ENCODE measurements around the gene GALNT12. TPM values are rescaled to one million over a fixed set of nuclear protein-coding genes. Genes with fewer than 3 reads are reported as not detected.

The GALNT12 gene
- total RNA-seq, 4 donors from 2014 or later = 18.9 to 58.6 (median 36.5) TPM

DNA sequence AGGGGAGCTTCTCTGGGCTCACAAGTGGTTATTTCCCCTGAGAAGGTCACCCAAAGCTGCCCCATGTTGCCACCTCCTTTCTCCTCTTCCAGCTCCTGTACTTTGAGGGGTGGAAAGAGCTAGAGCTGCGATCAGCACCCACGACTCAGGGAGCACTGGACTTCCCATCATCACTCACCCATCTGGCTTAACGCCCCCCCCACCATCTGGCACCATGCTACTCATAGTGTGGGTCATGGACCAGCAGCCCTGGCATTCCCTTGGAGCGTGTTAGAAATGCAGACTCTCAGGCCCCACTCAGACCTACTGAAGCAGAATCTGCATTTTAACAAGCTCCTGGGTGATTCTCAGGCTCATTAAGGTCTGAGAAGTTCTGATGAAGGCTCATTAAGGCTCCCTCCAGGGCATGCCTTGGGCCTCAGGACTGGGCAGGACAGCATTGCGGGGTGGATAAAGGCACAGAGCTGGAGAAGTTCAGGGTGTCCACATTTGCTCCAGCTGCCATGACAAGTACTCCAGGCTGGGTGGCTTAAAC, 67.3 kb downstream of the GALNT12 start:
- 82 to 94% methylated on average over 5 of the region's 5 CpGs for WGBS, 2 donors
- DNase-seq = no peak
- no peaks in the 10 kb centered on the region for H3K36me3 ChIP-seq
- H3K4me1 ChIP-seq = peaks cover 0 to 11% of the 10 kb centered on the region in 2 donors
- no peak overlapping the region for H3K4me3 ChIP-seq (replicated peaks in 1 of 3)
- no peak overlapping the region for H3K27ac ChIP-seq
- no peaks in the 10 kb centered on the region for H3K27me3 ChIP-seq
- no peak for TF ChIP-seq POLR2A (IDR thresholded peaks at IDR 0.05)
- TF ChIP-seq, protein P1, sequence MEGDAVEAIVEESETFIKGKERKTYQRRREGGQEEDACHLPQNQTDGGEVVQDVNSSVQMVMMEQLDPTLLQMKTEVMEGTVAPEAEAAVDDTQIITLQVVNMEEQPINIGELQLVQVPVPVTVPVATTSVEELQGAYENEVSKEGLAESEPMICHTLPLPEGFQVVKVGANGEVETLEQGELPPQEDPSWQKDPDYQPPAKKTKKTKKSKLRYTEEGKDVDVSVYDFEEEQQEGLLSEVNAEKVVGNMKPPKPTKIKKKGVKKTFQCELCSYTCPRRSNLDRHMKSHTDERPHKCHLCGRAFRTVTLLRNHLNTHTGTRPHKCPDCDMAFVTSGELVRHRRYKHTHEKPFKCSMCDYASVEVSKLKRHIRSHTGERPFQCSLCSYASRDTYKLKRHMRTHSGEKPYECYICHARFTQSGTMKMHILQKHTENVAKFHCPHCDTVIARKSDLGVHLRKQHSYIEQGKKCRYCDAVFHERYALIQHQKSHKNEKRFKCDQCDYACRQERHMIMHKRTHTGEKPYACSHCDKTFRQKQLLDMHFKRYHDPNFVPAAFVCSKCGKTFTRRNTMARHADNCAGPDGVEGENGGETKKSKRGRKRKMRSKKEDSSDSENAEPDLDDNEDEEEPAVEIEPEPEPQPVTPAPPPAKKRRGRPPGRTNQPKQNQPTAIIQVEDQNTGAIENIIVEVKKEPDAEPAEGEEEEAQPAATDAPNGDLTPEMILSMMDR (IDR thresholded peaks at IDR 0.05) = no peak
- H3K9me3 ChIP-seq = no peaks in the 10 kb centered on the region
- intact Hi-C loops (cut with DNase I) = no loop called here

DNA sequence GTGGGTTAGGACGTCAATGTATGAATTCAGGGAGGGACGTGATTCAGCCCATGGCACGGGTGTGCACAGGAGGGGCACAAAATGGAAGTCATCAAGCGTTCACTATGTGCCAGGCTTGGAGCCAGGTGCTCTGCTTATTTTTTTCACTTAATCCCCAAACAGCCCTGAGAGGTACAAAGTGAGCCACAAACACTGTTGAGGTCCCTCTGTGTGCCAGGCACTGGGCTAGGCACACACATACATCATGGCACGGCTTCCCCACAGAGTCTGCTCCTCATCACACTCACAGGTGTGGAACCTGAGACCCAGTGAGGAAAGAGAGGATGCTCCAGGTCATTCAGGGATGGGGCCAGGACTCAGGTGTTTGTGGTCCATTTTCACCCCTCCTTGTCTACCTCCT, 68.1 kb downstream of the GALNT12 start:
- intact Hi-C loops (cut with DNase I) = no loop called here

DNA sequence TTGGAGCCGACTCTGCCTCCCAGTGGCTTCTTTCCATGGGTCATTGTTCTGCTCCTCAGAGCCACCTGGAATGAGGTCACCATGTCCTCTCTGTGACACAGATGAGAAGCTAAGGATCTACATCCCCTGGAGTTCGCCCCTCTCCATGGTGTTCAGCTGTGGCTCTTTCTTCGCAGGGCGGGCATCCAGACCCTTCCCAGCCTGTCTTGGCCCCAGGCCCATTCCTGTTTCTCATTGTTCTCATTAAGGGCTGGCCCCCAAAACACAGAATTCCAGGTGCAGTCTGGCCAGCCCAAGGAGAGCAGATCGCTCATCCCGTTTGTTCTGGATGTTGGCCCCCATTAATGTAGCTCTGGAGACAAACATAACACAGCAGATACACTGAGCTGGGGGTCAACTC, 69.8 kb downstream of the GALNT12 start:
- 92% methylated on average over 6 of the region's 6 CpGs for WGBS, 2 donors

More for the DNA sequence above, 68.1 kb downstream of the GALNT12 start:
- TF ChIP-seq, protein P1 (IDR thresholded peaks at IDR 0.05) = no peak
- TF ChIP-seq POLR2A (IDR thresholded peaks at IDR 0.05) = no peak
- Histone ChIP-seq H3K4me1 (peaks cover 0 to 3% of the 10 kb centered on the region in 2 donors), H3K9me3 (no peaks in the 10 kb centered on the region), H3K27me3 (no peaks in the 10 kb centered on the region), H3K36me3 (no peaks in the 10 kb centered on the region), H3K27ac (no peak overlapping the region), H3K4me3 (replicated peaks in 1 of 3) (no peak overlapping the region)
- WGBS, 2 donors = 88 to 98% methylated on average over 4 to 5 of the region's 5 CpGs
- no peak for DNase-seq

DNA sequence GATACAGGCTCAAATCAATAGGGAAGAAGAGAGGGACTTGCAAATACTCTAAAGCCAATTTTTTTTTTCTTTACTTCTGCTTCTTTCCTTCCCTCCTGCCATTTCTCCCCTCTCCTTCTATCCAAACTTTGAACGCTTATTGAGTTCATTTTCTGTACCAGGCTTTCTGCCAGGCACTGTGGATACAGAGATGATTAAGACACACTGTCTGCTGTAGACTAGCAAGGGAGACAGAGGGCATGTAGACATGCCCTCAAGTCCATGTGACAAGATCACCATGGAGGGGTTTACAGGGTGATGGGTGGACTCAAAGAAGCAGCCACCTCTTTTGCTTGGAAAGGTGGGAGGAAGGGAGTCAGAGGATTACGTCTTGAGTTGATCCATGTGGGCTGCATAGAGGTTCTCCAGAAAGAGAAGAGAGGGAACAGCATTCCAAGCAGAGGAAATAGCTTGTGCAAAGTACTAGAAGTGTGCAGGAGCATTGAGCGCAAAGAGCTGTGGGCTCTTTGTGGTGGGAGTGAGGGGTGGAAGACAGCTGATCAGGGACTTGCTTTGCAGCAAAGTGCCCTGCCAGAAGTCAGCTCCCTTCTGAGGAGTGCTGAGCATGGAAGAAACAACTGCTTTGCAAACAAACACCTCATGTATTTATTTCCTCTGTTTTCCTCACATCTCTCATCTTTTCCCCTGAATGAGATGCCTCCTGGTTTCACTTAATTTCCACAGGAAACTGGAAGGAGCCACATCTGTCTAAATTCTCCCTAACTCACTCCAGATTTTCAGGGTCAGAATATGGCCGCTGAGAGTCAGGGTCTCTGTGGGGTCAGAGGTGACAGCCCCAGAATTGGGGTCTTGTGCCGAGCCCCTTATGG, 71.9 kb downstream of the GALNT12 start:
- Histone ChIP-seq H3K36me3 (no peaks in the 10 kb centered on the region), H3K4me1 (no peaks in the 10 kb centered on the region), H3K9me3 (no peaks in the 10 kb centered on the region), H3K4me3 (replicated peaks in 1 of 3) (no peak overlapping the region), H3K27ac (no peak overlapping the region), H3K27me3 (no peaks in the 10 kb centered on the region)
- intact Hi-C loops (cut with DNase I) = no loop called here
- no peak for TF ChIP-seq POLR2A (IDR thresholded peaks at IDR 0.05)
- TF ChIP-seq, protein P1 (IDR thresholded peaks at IDR 0.05) = no peak
- WGBS, 2 donors = 72 to 81% methylated on average over 5 of the region's 5 CpGs
- no peak for DNase-seq

More for the DNA sequence above, 69.8 kb downstream of the GALNT12 start:
- no peaks in the 10 kb centered on the region for H3K27me3 ChIP-seq
- DNase-seq = no peak
- H3K27ac ChIP-seq = no peak overlapping the region
- H3K4me3 ChIP-seq (replicated peaks in 1 of 3) = no peak overlapping the region
- peaks cover 0 to 3% of the 10 kb centered on the region in 2 donors for H3K4me1 ChIP-seq
- H3K36me3 ChIP-seq = no peaks in the 10 kb centered on the region
- TF ChIP-seq POLR2A (IDR thresholded peaks at IDR 0.05) = no peak
- TF ChIP-seq, protein P1 (IDR thresholded peaks at IDR 0.05) = no peak
- H3K9me3 ChIP-seq = no peaks in the 10 kb centered on the region
- intact Hi-C loops (cut with DNase I) = no loop called here

DNA sequence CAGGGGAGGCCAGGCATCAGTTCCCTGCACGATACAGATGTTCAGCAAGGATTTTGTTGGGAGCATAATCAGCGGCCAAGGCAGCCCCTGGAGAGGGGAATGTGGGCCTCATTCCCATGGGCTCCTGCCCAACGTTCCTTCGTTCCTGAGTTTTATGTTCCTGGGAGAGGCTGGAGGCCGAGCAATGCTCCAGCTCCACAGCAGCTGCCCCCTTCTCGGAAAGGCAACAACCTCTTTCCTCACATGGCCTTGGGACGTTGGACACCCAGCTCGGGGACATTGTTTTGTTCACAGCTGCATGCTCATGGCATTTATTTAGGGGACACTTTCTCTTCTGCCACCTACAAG, 72.5 kb downstream of the GALNT12 start:
- Histone ChIP-seq H3K36me3 (no peaks in the 10 kb centered on the region), H3K9me3 (no peaks in the 10 kb centered on the region), H3K4me1 (no peaks in the 10 kb centered on the region), H3K27ac (no peak overlapping the region), H3K27me3 (no peaks in the 10 kb centered on the region), H3K4me3 (replicated peaks in 1 of 3) (no peak overlapping the region)
- WGBS, 2 donors = 67 to 73% methylated on average over 7 to 8 of the region's 8 CpGs
- TF ChIP-seq, protein P1 (IDR thresholded peaks at IDR 0.05) = no peak
- TF ChIP-seq POLR2A (IDR thresholded peaks at IDR 0.05) = no peak
- intact Hi-C loops (cut with DNase I) = no loop called here
- no peak for DNase-seq

Data from thyroid gland (tissue), 4 donors.